Parathyroid adenoma (tissue), 2 donors: Measurements from ENCODE around the gene CAVIN1.
"Not testable (repeated sequence)": the region's sequence is repeated elsewhere in the genome, so short reads cannot be mapped to it uniquely, and the experiment has no call there.

ENCODE experiments used
- H2AFZ ChIP-seq: fragments of 300-600 bp; sonication (generic); one replicate; pipeline ENCODE4 v1.7.0; 2017; ENCODE audit warnings: antibody characterized with exemption, mild to moderate bottlenecking
- H3K27ac ChIP-seq: fragments of 300-600 bp; sonication (generic); one replicate; pipeline ENCODE4 v1.7.0; 2017
- H3K27me3 ChIP-seq: fragments of 300-600 bp; sonication (generic); one replicate; pipeline ENCODE4 v1.7.0; 2017; ENCODE audit warnings: low read length; ENCODE audit not compliant: control insufficient read depth, insufficient read depth
- H3K36me3 ChIP-seq: fragments of 300-600 bp; sonication (generic); one replicate; pipeline ENCODE4 v1.7.0; 2017; ENCODE audit warnings: low read length; ENCODE audit not compliant: control insufficient read depth, insufficient read depth
- H3K4me1 ChIP-seq: fragments of 300-600 bp; sonication (generic); one replicate; pipeline ENCODE4 v1.7.0; 2017; ENCODE audit warnings: control low read depth
- H3K4me2 ChIP-seq: fragments of 300-600 bp; sonication (generic); one replicate; pipeline ENCODE4 v1.7.0; 2017; ENCODE audit warnings: low read length
- H3K4me3 ChIP-seq: fragments of 300-600 bp; sonication (generic); one replicate; pipeline ENCODE4 v1.7.0; 2017; ENCODE audit warnings: low read depth, low read length
- H3K79me2 ChIP-seq: fragments of 300-600 bp; sonication (generic); one replicate; pipeline ENCODE4 v1.7.0; 2017; ENCODE audit warnings: control low read depth
- H3K9ac ChIP-seq: fragments of 300-600 bp; sonication (generic); one replicate; pipeline ENCODE4 v1.7.0; 2017; ENCODE audit warnings: mild to moderate bottlenecking
- H3K9me3 ChIP-seq: fragments of 300-600 bp; sonication (generic); one replicate; pipeline ENCODE4 v1.7.0; 2017; ENCODE audit warnings: low read length; ENCODE audit not compliant: control insufficient read depth
- TF ChIP-seq, protein P1 (sequence below): fragments of 300-600 bp; sonication (generic); IDR thresholded peaks from one replicate; pipeline ENCODE4 v1.7.0; 2017; ENCODE audit warnings: antibody characterized with exemption, mild to moderate bottlenecking
- donor health status: primary hyperparathyroidism.

CAVIN1 gene

GRCh38 chr17:42423766-42424165, 710 bp upstream of the CAVIN1 start:
- Histone ChIP-seq H3K79me2 (peaks cover 3% of the 10 kb centered on the region), H3K9ac (no peak overlapping the region), H3K4me1 (peaks cover 3% of the 10 kb centered on the region), H3K36me3 (no peaks in the 10 kb centered on the region), H3K4me2 (peak overlapping the region; percentile 90), H3K9me3 (no peaks in the 10 kb centered on the region), H3K4me3 (no peak overlapping the region), H2AFZ (peak overlapping the region; percentile 68), H3K27ac (no peak overlapping the region), H3K27me3 (no peaks in the 10 kb centered on the region)
- TF ChIP-seq, protein P1, sequence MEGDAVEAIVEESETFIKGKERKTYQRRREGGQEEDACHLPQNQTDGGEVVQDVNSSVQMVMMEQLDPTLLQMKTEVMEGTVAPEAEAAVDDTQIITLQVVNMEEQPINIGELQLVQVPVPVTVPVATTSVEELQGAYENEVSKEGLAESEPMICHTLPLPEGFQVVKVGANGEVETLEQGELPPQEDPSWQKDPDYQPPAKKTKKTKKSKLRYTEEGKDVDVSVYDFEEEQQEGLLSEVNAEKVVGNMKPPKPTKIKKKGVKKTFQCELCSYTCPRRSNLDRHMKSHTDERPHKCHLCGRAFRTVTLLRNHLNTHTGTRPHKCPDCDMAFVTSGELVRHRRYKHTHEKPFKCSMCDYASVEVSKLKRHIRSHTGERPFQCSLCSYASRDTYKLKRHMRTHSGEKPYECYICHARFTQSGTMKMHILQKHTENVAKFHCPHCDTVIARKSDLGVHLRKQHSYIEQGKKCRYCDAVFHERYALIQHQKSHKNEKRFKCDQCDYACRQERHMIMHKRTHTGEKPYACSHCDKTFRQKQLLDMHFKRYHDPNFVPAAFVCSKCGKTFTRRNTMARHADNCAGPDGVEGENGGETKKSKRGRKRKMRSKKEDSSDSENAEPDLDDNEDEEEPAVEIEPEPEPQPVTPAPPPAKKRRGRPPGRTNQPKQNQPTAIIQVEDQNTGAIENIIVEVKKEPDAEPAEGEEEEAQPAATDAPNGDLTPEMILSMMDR, result no peak

- TF ChIP-seq, protein P1, result no peak
- Histone ChIP-seq H3K4me1 (peaks cover 2% of the 10 kb centered on the region), H3K79me2 (no peaks in the 10 kb centered on the region), H3K27ac (peak overlapping the region; percentile 17), H3K36me3 (no peaks in the 10 kb centered on the region), H3K27me3 (no peaks in the 10 kb centered on the region), H3K4me2 (peak overlapping the region; percentile 90), H3K4me3 (peak overlapping the region; percentile 77), H3K9me3 (no peaks in the 10 kb centered on the region), H2AFZ (peak overlapping the region; percentile 68), H3K9ac (no peak overlapping the region)
Measured at GRCh38 chr17:42422412-42422957, 571 bp downstream of the CAVIN1 start.

DNA sequence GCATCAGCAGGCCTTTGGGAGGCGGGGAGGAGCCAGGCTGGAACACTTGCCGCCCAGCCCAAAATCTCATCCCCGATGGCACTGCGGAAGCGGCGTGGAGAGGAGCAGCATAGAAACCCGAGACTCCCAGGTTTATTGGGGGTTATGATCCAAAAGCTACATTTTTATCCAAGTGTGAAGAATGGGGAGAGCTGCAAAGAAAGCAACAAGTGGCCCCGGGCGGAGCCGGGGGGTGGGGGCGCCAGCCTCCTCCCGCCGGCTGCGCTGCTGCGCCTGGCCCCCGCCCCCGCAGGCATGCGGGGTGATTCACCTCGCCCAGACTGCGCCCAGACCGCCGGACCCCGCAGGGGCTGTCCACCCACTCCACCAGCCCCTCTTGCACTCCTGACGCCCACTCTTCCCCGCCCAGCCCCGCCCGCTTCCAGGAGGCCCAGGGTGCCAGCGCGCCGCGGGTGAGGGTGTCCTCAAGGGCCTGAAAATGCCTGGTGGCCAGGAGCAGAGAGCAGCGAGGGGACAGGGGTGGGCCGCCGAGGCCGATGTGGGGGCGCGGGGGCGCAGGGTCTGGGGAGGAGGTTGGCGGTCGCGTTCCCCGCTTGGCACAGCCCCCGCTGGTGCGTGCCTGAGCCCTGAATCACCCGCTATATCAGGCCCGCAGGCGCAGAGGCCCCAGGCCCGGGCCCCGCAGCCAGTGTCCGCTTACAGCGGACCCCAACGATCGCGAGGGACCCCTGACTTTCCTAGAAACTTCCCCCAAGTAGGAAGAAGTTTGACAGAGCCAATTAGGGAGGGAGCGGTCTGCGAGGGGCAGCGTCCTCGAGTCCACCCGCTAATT, 1.3 kb downstream of the CAVIN1 start:
- Histone ChIP-seq H3K9me3 (no peaks in the 10 kb centered on the region), H3K9ac (no peak overlapping the region), H3K4me2 (peak overlapping the region; percentile 42), H3K27me3 (no peaks in the 10 kb centered on the region), H3K27ac (peak overlapping the region; percentile 29), H3K4me1 (peaks cover 2% of the 10 kb centered on the region), H3K36me3 (no peaks in the 10 kb centered on the region), H2AFZ (peak overlapping the region; percentile 70), H3K4me3 (peak overlapping the region; percentile 77), H3K79me2 (no peaks in the 10 kb centered on the region)
- TF ChIP-seq, protein P1, result no peak

GRCh38 chr17:42421136-42421506, 1.9 kb downstream of the CAVIN1 start:
- H3K79me2 ChIP-seq, result no peaks in the 10 kb centered on the region
- no peaks in the 10 kb centered on the region for H3K9me3 ChIP-seq
- H3K36me3 ChIP-seq, result no peaks in the 10 kb centered on the region
- H3K9ac ChIP-seq, result no peak overlapping the region
- peak overlapping the region; percentile 25 for H3K4me3 ChIP-seq
- H3K4me1 ChIP-seq, result peaks cover 2% of the 10 kb centered on the region
- H3K4me2 ChIP-seq, result peak overlapping the region; percentile 42
- H3K27ac ChIP-seq, result peak overlapping the region; percentile 29
- no peaks in the 10 kb centered on the region for H3K27me3 ChIP-seq
- TF ChIP-seq, protein P1, result no peak
- H2AFZ ChIP-seq, result no peak overlapping the region

GRCh38 chr17:42417981-42418380, 5.1 kb downstream of the CAVIN1 start:
- H3K4me3 ChIP-seq, H3K27me3 ChIP-seq, H2AFZ ChIP-seq, H3K27ac ChIP-seq, H3K9ac ChIP-seq, H3K9me3 ChIP-seq, H3K36me3 ChIP-seq, H3K4me2 ChIP-seq, H3K79me2 ChIP-seq, H3K4me1 ChIP-seq: not testable (repeated sequence)
